Measurements from ENCODE around the gene TMEM30A.
A peak's percentile ranks its signal among the peaks of the same experiment; 100 is the strongest.

Gene TMEM30A

DNA sequence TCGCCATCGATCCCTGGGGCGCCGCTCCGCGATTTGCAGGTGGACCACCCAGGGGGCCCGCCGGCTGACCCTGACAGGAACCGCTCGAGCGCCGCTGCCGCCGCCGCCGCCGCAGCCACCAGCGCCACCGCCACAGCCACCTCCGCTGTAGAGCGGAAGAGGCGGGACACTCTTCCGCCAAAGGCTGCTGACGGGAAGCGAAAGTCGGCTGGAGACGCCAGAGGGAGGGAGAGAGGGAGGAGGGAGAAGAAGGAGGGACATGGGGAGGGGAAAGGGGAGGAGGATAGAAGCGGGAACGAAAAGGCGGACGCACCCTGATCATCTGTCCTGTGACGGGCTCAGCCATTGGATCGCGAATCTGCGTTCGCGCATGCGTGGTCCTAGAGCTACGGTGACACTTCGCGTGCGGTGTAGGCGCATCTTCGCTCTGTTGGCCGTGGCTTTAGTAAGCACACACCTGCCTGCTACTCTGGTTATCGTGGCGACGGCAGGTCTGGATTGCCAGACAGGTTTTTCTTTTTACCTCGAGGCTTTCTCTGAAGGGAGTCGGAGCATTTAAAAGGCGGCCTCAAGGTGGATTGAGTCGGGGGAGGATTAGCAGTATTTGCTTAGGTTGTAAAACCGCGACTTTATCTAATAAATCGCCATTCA lies at the start of gene TMEM30A:
Gene TMEM30A (minus strand): TSS at position 161 of the 651 bp plus-strand sequence. CDS start 154 bp downstream, at position 7.
- DNase-seq (ENCODE audit: low read depth) = peak; percentile 100
- TF ChIP-seq, protein P1, sequence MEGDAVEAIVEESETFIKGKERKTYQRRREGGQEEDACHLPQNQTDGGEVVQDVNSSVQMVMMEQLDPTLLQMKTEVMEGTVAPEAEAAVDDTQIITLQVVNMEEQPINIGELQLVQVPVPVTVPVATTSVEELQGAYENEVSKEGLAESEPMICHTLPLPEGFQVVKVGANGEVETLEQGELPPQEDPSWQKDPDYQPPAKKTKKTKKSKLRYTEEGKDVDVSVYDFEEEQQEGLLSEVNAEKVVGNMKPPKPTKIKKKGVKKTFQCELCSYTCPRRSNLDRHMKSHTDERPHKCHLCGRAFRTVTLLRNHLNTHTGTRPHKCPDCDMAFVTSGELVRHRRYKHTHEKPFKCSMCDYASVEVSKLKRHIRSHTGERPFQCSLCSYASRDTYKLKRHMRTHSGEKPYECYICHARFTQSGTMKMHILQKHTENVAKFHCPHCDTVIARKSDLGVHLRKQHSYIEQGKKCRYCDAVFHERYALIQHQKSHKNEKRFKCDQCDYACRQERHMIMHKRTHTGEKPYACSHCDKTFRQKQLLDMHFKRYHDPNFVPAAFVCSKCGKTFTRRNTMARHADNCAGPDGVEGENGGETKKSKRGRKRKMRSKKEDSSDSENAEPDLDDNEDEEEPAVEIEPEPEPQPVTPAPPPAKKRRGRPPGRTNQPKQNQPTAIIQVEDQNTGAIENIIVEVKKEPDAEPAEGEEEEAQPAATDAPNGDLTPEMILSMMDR (IDR thresholded peaks at IDR 0.05; ENCODE audit: control insufficient read depth, extremely low read depth, insufficient read depth) = no peak
- peak within 1 kb of the TSS; percentile 86 for H3K4me3 ChIP-seq (ENCODE audit: low read depth, low read length)

DNA sequence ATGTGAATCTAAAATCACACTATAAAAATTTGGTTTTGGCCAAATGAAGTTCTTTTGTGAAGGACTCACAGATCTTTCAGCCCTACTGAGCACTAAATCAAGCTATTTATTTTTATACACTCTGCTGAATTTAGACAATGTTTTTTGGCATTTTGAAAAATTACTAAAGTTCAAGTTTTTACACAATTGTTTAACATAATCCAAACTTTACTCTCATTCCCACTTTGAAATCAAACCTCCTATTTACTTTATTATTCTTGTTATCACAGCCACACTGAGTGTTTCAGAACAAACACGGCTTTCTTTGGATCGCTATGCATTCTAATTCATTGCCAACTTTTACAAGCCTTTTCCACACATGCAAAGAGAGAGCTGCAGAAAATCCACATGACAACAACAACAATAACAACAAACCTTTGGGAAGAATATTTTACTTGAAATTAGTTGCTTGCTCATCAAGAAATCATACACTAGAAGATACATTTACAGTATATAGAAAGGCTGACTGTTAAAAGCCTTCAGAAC lies 49.1 kb upstream of the TMEM30A start:
- no peak for DNase-seq (ENCODE audit: low read depth)
- no peak overlapping the region for H3K4me3 ChIP-seq (ENCODE audit: low read depth, low read length)
- TF ChIP-seq, protein P1 (IDR thresholded peaks at IDR 0.05; ENCODE audit: control insufficient read depth, extremely low read depth, insufficient read depth) = no peak

DNA sequence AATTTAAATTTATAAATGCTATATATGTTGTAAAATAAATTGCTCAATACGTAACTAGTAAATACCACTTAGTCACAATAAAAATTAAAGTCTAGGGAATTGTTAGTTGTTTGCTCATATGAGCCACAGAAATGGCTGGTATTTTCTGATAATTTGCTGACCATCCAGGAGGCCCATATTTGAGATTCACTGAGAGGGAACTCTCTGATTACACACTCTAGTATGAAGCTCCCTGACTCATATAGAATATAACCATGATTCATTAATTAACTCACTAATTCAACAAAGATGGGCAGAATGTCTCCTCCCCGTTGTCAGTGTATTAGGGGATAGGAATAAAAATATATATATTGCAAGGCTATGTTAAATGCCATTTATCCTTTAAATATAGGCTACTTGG lies 46.6 kb upstream of the TMEM30A start:
- TF ChIP-seq, protein P1 (IDR thresholded peaks at IDR 0.05; ENCODE audit: control insufficient read depth, extremely low read depth, insufficient read depth) = no peak
- no peak for DNase-seq (ENCODE audit: low read depth)
- no peak overlapping the region for H3K4me3 ChIP-seq (ENCODE audit: low read depth, low read length)

DNA sequence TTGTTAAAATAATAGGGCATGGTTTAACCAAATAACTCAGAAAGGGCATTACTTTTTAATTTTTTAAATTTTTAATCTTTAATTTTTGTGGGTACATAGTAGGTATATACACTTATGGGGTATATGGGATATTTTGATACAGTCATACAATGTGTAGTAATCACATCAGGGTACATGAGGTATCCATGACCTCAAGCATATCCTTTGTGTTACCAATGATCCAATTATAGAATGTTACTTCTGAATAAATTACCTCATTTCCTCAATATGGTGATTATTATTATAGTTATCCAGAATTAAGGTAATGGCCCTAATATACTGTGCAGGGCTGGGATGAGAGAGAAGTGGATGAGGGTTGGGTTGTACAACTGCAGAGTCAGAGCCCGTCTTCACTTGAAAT lies 45.1 kb upstream of the TMEM30A start:
- DNase-seq (ENCODE audit: low read depth) = no peak
- TF ChIP-seq, protein P1 (IDR thresholded peaks at IDR 0.05; ENCODE audit: control insufficient read depth, extremely low read depth, insufficient read depth) = no peak
- H3K4me3 ChIP-seq (ENCODE audit: low read depth, low read length) = no peak overlapping the region

DNA sequence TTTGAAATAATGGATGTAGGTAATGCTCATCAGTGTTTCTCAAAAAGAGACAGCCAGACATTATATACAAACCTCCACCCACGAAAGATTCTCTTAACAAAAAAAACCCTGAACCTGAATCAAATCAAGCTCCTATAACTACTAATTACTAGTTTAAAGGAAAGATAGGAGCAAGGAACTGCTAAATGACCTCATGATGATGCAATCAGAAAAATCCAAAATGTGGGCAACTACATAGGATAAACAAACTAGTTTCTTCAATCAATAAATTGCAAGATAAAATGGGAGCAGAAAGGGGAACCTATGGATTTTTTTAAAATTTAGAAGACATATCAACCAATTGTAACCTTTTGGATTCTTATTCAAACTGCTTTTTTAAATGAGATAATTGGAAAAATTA lies 43.2 kb upstream of the TMEM30A start:
- H3K4me3 ChIP-seq (ENCODE audit: low read depth, low read length) = no peak overlapping the region
- TF ChIP-seq, protein P1 (IDR thresholded peaks at IDR 0.05; ENCODE audit: control insufficient read depth, extremely low read depth, insufficient read depth) = no peak
- no peak for DNase-seq (ENCODE audit: low read depth)

DNA sequence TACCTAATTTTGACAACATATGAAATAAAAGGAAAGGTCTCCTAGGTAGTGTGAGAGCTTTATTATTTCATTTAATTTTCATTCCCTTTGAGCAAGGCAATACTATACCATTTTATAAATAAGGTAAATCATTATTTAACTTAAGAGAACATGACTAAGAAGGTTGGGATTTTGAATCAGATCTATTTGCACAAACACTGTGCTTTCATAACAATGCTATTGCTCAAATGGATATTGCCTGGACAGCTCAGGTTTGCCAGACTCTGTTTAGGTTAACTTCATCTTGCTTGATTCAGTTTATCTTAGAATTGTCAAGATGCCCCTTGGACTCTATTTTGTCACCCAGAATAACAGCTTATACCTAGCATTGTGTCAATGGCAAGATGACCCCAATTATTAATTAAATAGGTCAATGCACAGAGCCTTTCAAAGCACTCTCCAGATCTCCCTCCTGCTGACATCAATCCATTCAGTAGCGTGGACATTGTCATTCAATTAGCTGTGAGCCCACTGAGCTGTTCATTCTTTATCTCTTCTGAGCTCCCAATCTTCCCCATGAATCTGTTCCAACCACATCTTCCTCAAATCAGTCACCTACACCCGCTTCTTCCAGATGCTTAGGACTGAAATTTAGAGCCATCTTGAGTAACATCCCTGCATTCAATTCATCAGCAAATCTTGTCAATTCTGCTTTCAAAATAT lies 42.1 kb upstream of the TMEM30A start:
- TF ChIP-seq, protein P1 (IDR thresholded peaks at IDR 0.05; ENCODE audit: control insufficient read depth, extremely low read depth, insufficient read depth) = no peak
- no peak overlapping the region for H3K4me3 ChIP-seq (ENCODE audit: low read depth, low read length)
- DNase-seq (ENCODE audit: low read depth) = no peak

Measured in LNCaP clone FGC (cell line).